Mesothelial cell of epicardium (in vitro differentiated cells): ENCODE results near the gene TSPAN15. TPM values are rescaled to one million over a fixed set of nuclear protein-coding genes. Genes with fewer than 3 reads are reported as not detected.
"Not testable (repeated sequence)": the region's sequence is repeated elsewhere in the genome, so short reads cannot be mapped to it uniquely, and the experiment has no call there.

Experiments used
- DNase-seq, 2 experiments: peaks; one replicate each; pipeline ENCODE4 v3.0.0; 2021; ENCODE audit warnings: low spot score in 2 of 2; ENCODE audit not compliant: unreplicated experiment in 2 of 2
- H3K27ac Mint-ChIP-seq: 2 replicates; pipeline ENCODE4 v1.8.0; 2021; ENCODE audit warnings: mixed read lengths
- H3K27me3 Mint-ChIP-seq: 2 replicates; pipeline ENCODE4 v1.8.0; 2021; ENCODE audit warnings: low read depth, mixed read lengths
- H3K36me3 Mint-ChIP-seq: 2 replicates; pipeline ENCODE4 v1.8.0; 2021; ENCODE audit warnings: mixed read lengths
- H3K4me1 Mint-ChIP-seq: 2 replicates; pipeline ENCODE4 v1.8.0; 2021; ENCODE audit warnings: mixed read lengths
- H3K4me3 Mint-ChIP-seq: 2 replicates; pipeline ENCODE4 v1.8.0; 2021; ENCODE audit warnings: mild to moderate bottlenecking, moderate library complexity, mixed read lengths
- H3K9me3 Mint-ChIP-seq: 2 replicates; pipeline ENCODE4 v1.8.0; 2021; ENCODE audit warnings: mixed read lengths
- CTCF ChIP-seq: fragments of 200-600 bp; sonication (generic); IDR thresholded peaks from one replicate; pipeline ENCODE4 v1.5.0; 2021; ENCODE audit warnings: antibody characterized with exemption; ENCODE audit not compliant: unreplicated experiment
- total RNA-seq: library from RNA; stranded (reverse); gene quantifications from 3 replicates; pipeline ENCODE4 v1.2.1, GENCODE V29; 2021

Gene TSPAN15
- total RNA-seq, 1 donor from 2014 or later = 17.7 TPM

DNA sequence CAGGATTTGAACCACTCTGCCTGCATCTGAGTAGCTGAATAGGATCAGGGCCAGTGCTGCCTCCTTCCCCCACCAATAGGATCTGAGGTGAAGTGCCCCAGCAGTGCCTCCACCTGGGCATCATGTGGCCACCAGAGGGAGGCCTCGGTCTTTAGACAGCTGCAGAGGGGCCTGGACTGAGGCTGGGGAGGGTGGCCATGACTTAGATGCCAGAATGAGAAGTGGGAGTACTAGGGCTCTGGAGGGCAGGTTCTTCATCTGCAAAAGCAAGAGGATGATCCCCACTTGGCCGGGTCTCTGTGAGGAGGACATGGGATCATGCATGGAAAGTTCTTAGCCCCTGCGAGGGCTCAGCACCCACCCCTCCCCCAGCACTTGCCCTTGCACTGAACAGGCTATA is 65.1 kb downstream of the TSPAN15 start:
- Mint-ChIP-seq H3K36me3 (no peaks in the 10 kb centered on the region), H3K27me3 (peaks cover 33% of the 10 kb centered on the region), H3K4me3 (no peak overlapping the region), H3K4me1 (no peaks in the 10 kb centered on the region), H3K27ac (no peak overlapping the region), H3K9me3 (no peaks in the 10 kb centered on the region)
- TF ChIP-seq CTCF = no peak
- DNase-seq = no peak

DNA sequence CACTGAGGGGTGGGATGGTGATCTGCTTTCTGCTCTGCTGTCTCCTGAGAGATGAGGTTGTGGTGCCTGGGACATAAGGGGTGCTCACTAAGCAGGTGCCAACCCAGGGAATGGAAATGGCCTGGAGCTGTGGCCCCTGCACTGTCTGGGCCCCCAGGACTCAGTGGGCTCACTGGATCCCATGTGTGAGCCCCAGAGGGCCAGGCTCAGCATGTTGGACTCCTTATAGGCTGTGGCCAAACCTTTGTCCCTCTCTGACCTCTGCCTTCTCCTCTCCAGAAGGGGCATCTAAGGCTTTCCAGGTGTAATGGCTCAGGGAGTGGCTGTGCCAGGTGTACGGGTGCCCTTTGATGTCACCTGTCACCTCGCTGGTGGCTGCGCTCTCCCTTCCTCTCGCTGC is 65.5 kb downstream of the TSPAN15 start:
- Mint-ChIP-seq H3K4me1 (no peaks in the 10 kb centered on the region), H3K27me3 (peaks cover 29% of the 10 kb centered on the region), H3K36me3 (no peaks in the 10 kb centered on the region), H3K9me3 (no peaks in the 10 kb centered on the region), H3K27ac (no peak overlapping the region), H3K4me3 (no peak overlapping the region)
- TF ChIP-seq CTCF = no peak
- DNase-seq = no peak

DNA sequence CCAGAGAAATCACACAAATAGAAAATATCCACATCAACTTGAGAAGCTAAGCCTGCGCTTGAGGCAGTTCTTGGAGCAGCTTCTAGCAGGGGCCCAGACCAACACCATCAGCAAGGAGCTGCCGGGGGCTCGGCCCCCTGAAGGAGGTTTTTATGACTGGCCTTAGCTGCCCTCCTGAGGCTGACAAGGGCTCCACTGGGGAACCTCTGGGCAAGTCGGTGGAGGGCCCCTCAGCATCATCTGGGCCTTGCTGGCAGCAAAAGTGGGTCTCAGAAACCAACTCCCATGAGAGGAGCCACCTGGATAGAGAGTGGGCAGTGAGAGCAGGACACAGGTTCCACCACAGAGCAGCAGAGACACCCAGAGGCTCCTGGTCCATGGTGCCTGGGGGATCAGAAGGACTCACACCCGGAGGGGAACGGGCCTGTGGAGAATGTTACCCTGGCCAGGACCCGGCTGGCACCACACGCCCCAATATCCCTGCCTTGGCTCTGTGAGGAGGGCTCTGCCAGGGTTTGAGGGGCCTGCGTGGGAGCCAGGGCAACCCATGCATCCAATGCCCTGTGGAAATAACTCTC is 66.1 kb downstream of the TSPAN15 start:
- no peak for TF ChIP-seq CTCF

DNA sequence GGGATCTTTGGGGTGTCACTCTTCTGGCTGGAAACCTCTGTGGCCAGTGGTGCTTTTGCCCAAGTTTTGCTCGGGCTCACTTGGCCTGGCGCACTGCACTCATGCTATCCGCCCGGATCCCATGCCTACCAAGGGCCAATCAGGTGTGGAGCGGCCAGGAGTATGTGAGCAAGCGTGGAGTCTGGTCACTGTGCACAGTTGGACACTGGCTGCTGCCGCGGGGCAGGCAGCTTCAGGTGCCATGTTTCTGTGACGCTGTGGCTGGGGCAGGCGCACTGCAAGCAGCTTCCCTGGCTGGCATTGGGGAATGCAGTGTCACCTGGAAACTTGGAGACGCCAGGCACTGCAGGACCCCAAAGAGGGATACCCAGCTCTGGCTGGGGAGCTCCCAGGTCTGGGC is 76.7 kb downstream of the TSPAN15 start:
- no peak for DNase-seq
- Mint-ChIP-seq H3K4me3 (no peak overlapping the region), H3K4me1 (no peaks in the 10 kb centered on the region), H3K36me3 (no peaks in the 10 kb centered on the region), H3K27ac (no peak overlapping the region), H3K27me3 (peaks cover 58% of the 10 kb centered on the region), H3K9me3 (peaks cover 10% of the 10 kb centered on the region)
- no peak for TF ChIP-seq CTCF

More for the DNA sequence above, 66.1 kb downstream of the TSPAN15 start:
- Mint-ChIP-seq H3K4me1 (no peaks in the 10 kb centered on the region), H3K4me3 (no peak overlapping the region), H3K27ac (no peak overlapping the region), H3K36me3 (no peaks in the 10 kb centered on the region), H3K9me3 (no peaks in the 10 kb centered on the region), H3K27me3 (peaks cover 29% of the 10 kb centered on the region)
- DNase-seq = no peak

GRCh38 chr10:69533658-69534057 is 82.4 kb downstream of the TSPAN15 start:
- H3K36me3 Mint-ChIP-seq = no peaks in the 10 kb centered on the region
- H3K27ac Mint-ChIP-seq = no peak overlapping the region
- H3K9me3 Mint-ChIP-seq = peaks cover 27% of the 10 kb centered on the region
- peaks cover 44% of the 10 kb centered on the region for H3K27me3 Mint-ChIP-seq
- H3K4me3 Mint-ChIP-seq = no peak overlapping the region
- H3K4me1 Mint-ChIP-seq = no peaks in the 10 kb centered on the region
- no peak for DNase-seq
- no peak for TF ChIP-seq CTCF

- H3K4me3 Mint-ChIP-seq, H3K27ac Mint-ChIP-seq, DNase-seq, H3K4me1 Mint-ChIP-seq, H3K36me3 Mint-ChIP-seq: not testable (repeated sequence)
- H3K9me3 Mint-ChIP-seq = peaks cover 47% of the 10 kb centered on the region
- peaks cover 35% of the 10 kb centered on the region for H3K27me3 Mint-ChIP-seq
Measured at GRCh38 chr10:69536521-69536920, 85.3 kb downstream of the TSPAN15 start.
